H1 (cell line): ENCODE measurements around the gene PPP1CC. TPM values are rescaled to one million over a fixed set of nuclear protein-coding genes. Genes with fewer than 3 reads are reported as not detected.

Experiments used
- CTCF ChIA-PET: fragments of 300-600 bp; sonication (Branson Sonifier 250); formaldehyde crosslinking; loops from one replicate; lab custom pipeline; 2021; ENCODE audit not compliant: partially characterized antibody; lab: Charles Lee
- POLR2A ChIA-PET: fragments of 300-600 bp; sonication (Branson Sonifier 250); formaldehyde crosslinking; loops from one replicate; lab custom pipeline; 2021; ENCODE audit warnings: inconsistent platforms; ENCODE audit not compliant: partially characterized antibody; lab: Charles Lee
- DNase-seq, 2 experiments: peaks; one replicate each; pipeline versions ENCODE4 v3.0.0 to v3.0.0-alpha.2; 2010 to 2022; ENCODE audit warnings: low spot score in 2 of 2, low read depth in 1 of 2, mixed read lengths in 1 of 2
- FAIRE-seq: peaks from 2 replicates; lab custom pipeline; 2011; peaks lifted over from hg19 to GRCh38; lab: Jason Lieb, UNC
- H2AFZ ChIP-seq: 2 replicates; pipeline ENCODE4 v1.8.1; 2012; ENCODE audit warnings: low read length, inconsistent platforms
- H2AK5ac ChIP-seq: 2 replicates; pipeline ENCODE4 v1.6.1; 2013; ENCODE audit warnings: low read depth, low read length
- H2BK120ac ChIP-seq: replicated peaks from 2 replicates; pipeline ENCODE3; 2013; ENCODE audit warnings: low read depth, low read length, inconsistent platforms
- H2BK12ac ChIP-seq: 2 replicates; pipeline ENCODE4 v1.6.1; 2013; ENCODE audit warnings: low read depth, low read length
- H2BK15ac ChIP-seq: 2 replicates; pipeline ENCODE4 v1.6.1; 2013; ENCODE audit warnings: low read length
- H2BK20ac ChIP-seq: 2 replicates; pipeline ENCODE4 v1.6.1; 2013; ENCODE audit warnings: low read length
- H2BK5ac ChIP-seq: 2 replicates; pipeline ENCODE4 v1.6.1; 2013; ENCODE audit warnings: low read depth, low read length
- H3K14ac ChIP-seq: 2 replicates; pipeline ENCODE4 v1.6.1; 2013; ENCODE audit warnings: inconsistent platforms; ENCODE audit not compliant: insufficient read length
- H3K18ac ChIP-seq: 2 replicates; pipeline ENCODE4 v1.6.1; 2013; ENCODE audit warnings: low read length; ENCODE audit errors: extremely low read depth
- H3K23ac ChIP-seq: 2 replicates; pipeline ENCODE4 v1.6.1; 2013; ENCODE audit warnings: inconsistent platforms; ENCODE audit not compliant: insufficient read length
- H3K23me2 ChIP-seq: 2 replicates; pipeline ENCODE4 v1.6.1; 2013; ENCODE audit warnings: low read depth, low read length
- H3K27ac ChIP-seq: 2 replicates; pipeline ENCODE4 v1.6.1; 2011; ENCODE audit warnings: low read depth, low read length, inconsistent platforms
- H3K27me3 ChIP-seq, 4 experiments: replicated peaks in 1 of 4; 1 replicate in 1 of 4; 2 replicates in 3 of 4; pipeline versions ENCODE4 v1.6.1 to v1.8.1; 2011 to 2013; ENCODE audit warnings: low read length in 3 of 4, mild to moderate bottlenecking in 3 of 4, inconsistent platforms in 2 of 4, mixed read lengths in 2 of 4, moderate library complexity in 1 of 4; ENCODE audit not compliant: control insufficient read depth in 3 of 4, insufficient read depth in 3 of 4; ENCODE audit errors: extremely low read depth in 1 of 4
- H3K36me3 ChIP-seq, 4 experiments: 2 replicates each; pipeline versions ENCODE4 v1.6.1 to v1.8.1; 2011 to 2013; ENCODE audit warnings: mild to moderate bottlenecking in 4 of 4, low read length in 3 of 4, moderate library complexity in 2 of 4, control low read depth in 1 of 4, inconsistent platforms in 1 of 4; ENCODE audit not compliant: insufficient read depth in 4 of 4, control insufficient read depth in 2 of 4
- H3K4ac ChIP-seq: replicated peaks from 2 replicates; pipeline ENCODE3; 2013; ENCODE audit warnings: low read length, low read depth, mixed read lengths, inconsistent platforms; ENCODE audit not compliant: insufficient read length
- H3K4me1 ChIP-seq, 4 experiments: replicated peaks in 1 of 4; 1 replicate in 1 of 4; 2 replicates in 3 of 4; pipeline versions ENCODE4 v1.6.1 to v1.8.1; 2011 to 2013; ENCODE audit warnings: low read length in 3 of 4, inconsistent platforms in 2 of 4, mixed read lengths in 1 of 4; ENCODE audit not compliant: insufficient read depth in 4 of 4, control insufficient read depth in 3 of 4
- H3K4me2 ChIP-seq, 2 experiments: 2 replicates each; pipeline versions ENCODE4 v1.6.1 to v1.8.1; 2011 to 2013; ENCODE audit warnings: low read depth in 2 of 2, low read length in 2 of 2, control low read depth in 1 of 2, inconsistent platforms in 1 of 2, mild to moderate bottlenecking in 1 of 2; ENCODE audit not compliant: insufficient read depth in 1 of 2
- H3K4me3 ChIP-seq, 4 experiments: fragments of 200-600, 300-600 bp in 1 of 4; sonication (generic), shearing (Covaris generic), sonication (Bioruptor Twin) in 1 of 4; 2 replicates each; pipeline versions ENCODE4 v1.5.1 to v1.8.1; 2011 to 2016; ENCODE audit warnings: low read length in 4 of 4, low read depth in 3 of 4, control low read depth in 2 of 4, inconsistent platforms in 2 of 4, mild to moderate bottlenecking in 2 of 4, mixed read lengths in 1 of 4, moderate library complexity in 1 of 4; ENCODE audit not compliant: insufficient read depth in 2 of 4; ENCODE audit errors: extremely low read depth in 1 of 4
- H3K56ac ChIP-seq: replicated peaks from 2 replicates; pipeline ENCODE3; 2013; ENCODE audit warnings: low read depth, mild to moderate bottlenecking, mixed read lengths, low read length, inconsistent platforms; ENCODE audit not compliant: insufficient read length
- H3K79me1 ChIP-seq: 2 replicates; pipeline ENCODE4 v1.6.1; 2013; ENCODE audit warnings: low read depth, low read length, control low read depth
- H3K79me2 ChIP-seq, 2 experiments: 2 replicates each; pipeline versions ENCODE4 v1.6.1 to v1.8.1; 2012 to 2013; ENCODE audit warnings: low read length in 2 of 2, mild to moderate bottlenecking in 2 of 2, inconsistent platforms in 1 of 2; ENCODE audit not compliant: insufficient read depth in 2 of 2, control insufficient read depth in 1 of 2
- H3K9ac ChIP-seq, 4 experiments: replicated peaks in 1 of 4; 1 replicate in 1 of 4; 2 replicates in 3 of 4; pipeline versions ENCODE4 v1.6.1 to v1.8.1; 2011 to 2013; ENCODE audit warnings: low read depth in 3 of 4, low read length in 3 of 4, control low read depth in 2 of 4, mild to moderate bottlenecking in 2 of 4, moderate library complexity in 2 of 4, inconsistent platforms in 1 of 4; ENCODE audit errors: extremely low read depth in 1 of 4
- H3K9me3 ChIP-seq, 2 experiments: 2 replicates each; pipeline versions ENCODE4 v1.6.1 to v1.8.1; 2012 to 2013; ENCODE audit warnings: mild to moderate bottlenecking in 2 of 2, moderate library complexity in 2 of 2, control low read depth in 1 of 2, inconsistent platforms in 1 of 2, low read depth in 1 of 2, low read length in 1 of 2, mixed read lengths in 1 of 2; ENCODE audit not compliant: insufficient read depth in 2 of 2
- H4K20me1 ChIP-seq, 2 experiments: replicated peaks in 1 of 2; 2 replicates each; pipeline versions ENCODE3 to v1.8.1; 2011 to 2013; ENCODE audit warnings: inconsistent platforms in 2 of 2, low read length in 2 of 2, mild to moderate bottlenecking in 1 of 2; ENCODE audit not compliant: insufficient read depth in 2 of 2, control insufficient read depth in 1 of 2
- H4K5ac ChIP-seq: 2 replicates; pipeline ENCODE4 v1.6.1; 2013; ENCODE audit warnings: low read length, low read depth, mixed read lengths, inconsistent platforms; ENCODE audit not compliant: insufficient read length
- H4K8ac ChIP-seq: 2 replicates; pipeline ENCODE4 v1.8.0; 2013; ENCODE audit warnings: mild to moderate bottlenecking, moderate library complexity, low read length, inconsistent platforms; ENCODE audit not compliant: insufficient read depth; ENCODE audit errors: extremely low read depth
- H4K91ac ChIP-seq: replicated peaks from 2 replicates; pipeline ENCODE3; 2013; ENCODE audit warnings: low read length, mixed read lengths, inconsistent platforms; ENCODE audit not compliant: insufficient read length
- CHD1 ChIP-seq: IDR thresholded peaks from 2 replicates; pipeline ENCODE4 v1.6.1; 2012; ENCODE audit warnings: low read depth, low read length, improper control_type of control experiment
- CHD2 ChIP-seq: IDR thresholded peaks from 2 replicates; pipeline ENCODE4 v1.6.1; 2012; ENCODE audit warnings: low read length, improper control_type of control experiment
- EGR1 ChIP-seq: IDR thresholded peaks from 2 replicates; pipeline ENCODE4 v1.6.1; 2011; ENCODE audit warnings: low read depth, low read length, borderline replicate concordance
- EP300 ChIP-seq, 2 experiments: IDR thresholded peaks; 1 replicate in 1 of 2; 2 replicates in 1 of 2; pipeline ENCODE4 v1.6.1; 2011 to 2012; ENCODE audit warnings: low read depth in 2 of 2, low read length in 2 of 2, mild to moderate bottlenecking in 2 of 2, borderline replicate concordance in 1 of 2, inconsistent platforms in 1 of 2, moderate library complexity in 1 of 2
- JUND ChIP-seq: IDR thresholded peaks from 2 replicates; pipeline ENCODE4 v1.6.1; 2011; ENCODE audit warnings: mild to moderate bottlenecking, improper control_type of control experiment, low read length
- KDM1A ChIP-seq: fragments of 200-600, 300-600 bp; sonication (generic); IDR thresholded peaks from 2 replicates; pipeline ENCODE4 v1.7.1; 2016; ENCODE audit warnings: mild to moderate bottlenecking, low read length, borderline replicate concordance
- KDM5A ChIP-seq: fragments of 200-600 bp; IDR thresholded peaks from 2 replicates; pipeline ENCODE4 v1.7.1; 2012; ENCODE audit warnings: mild to moderate bottlenecking, low read length, inconsistent platforms, mixed read lengths
- MAFK ChIP-seq: IDR thresholded peaks from 2 replicates; pipeline ENCODE4 v1.6.1; 2012; ENCODE audit warnings: low read depth, mild to moderate bottlenecking, improper control_type of control experiment, low read length
- PHF8 ChIP-seq: fragments of 200-600 bp; sonication (generic); conservative IDR thresholded peaks from 2 replicates; pipeline ENCODE4 v1.7.1; 2012; ENCODE audit warnings: low read depth, mild to moderate bottlenecking, inconsistent platforms, low read length, moderate library complexity
- POLR2AphosphoS5 ChIP-seq: IDR thresholded peaks from 2 replicates; pipeline ENCODE4 v1.6.1; 2011; ENCODE audit warnings: low read depth, low read length
- RFX5 ChIP-seq: IDR thresholded peaks from 2 replicates; pipeline ENCODE4 v1.6.1; 2011; ENCODE audit warnings: low read depth, low read length, improper control_type of control experiment, borderline replicate concordance
- RNF2 ChIP-seq: fragments of 200-900, 300-1000 bp; sonication (generic); IDR thresholded peaks from 2 replicates; pipeline ENCODE4 v1.7.1; 2016; ENCODE audit warnings: borderline replicate concordance, low read depth, mild to moderate bottlenecking, antibody characterized with exemption, low read length; ENCODE audit not compliant: poor library complexity, severe bottlenecking; ENCODE audit errors: missing control alignments
- TAF1 ChIP-seq: IDR thresholded peaks from 2 replicates; pipeline ENCODE4 v1.6.1; 2011; ENCODE audit warnings: mild to moderate bottlenecking, low read depth, low read length
- YY1 ChIP-seq: IDR thresholded peaks from 2 replicates; pipeline ENCODE4 v1.6.1; 2011; ENCODE audit warnings: low read depth, mild to moderate bottlenecking, low read length
- WGBS, 2 experiments: shearing (Covaris generic) in 1 of 2; methylation state at CpG; one replicate each; pipeline versions ENCODE4 v1.1.6 to v1.1.7; 2013 to 2015; ENCODE audit warnings: low lambda C conversion rate in 2 of 2, mixed read lengths in 2 of 2, inconsistent platforms in 1 of 2, low coverage in 1 of 2, missing lambda C conversion rate in 1 of 2; ENCODE audit not compliant: insufficient replicate concordance in 2 of 2, insufficient coverage in 1 of 2, insufficient read length in 1 of 2; ENCODE audit errors: extremely low coverage in 1 of 2, missing lambda C conversion rate in 1 of 2; 5-methylcytosine and 5-hydroxymethylcytosine counted together
- polyA plus RNA-seq, 7 experiments: library from polyadenylated mRNA; depleted of rRNA in 3 of 7; stranded (reverse) in 5 of 7; unstranded in 2 of 7; fragments of >200 nt in 5 of 7; fragments of 200-250 nt in 2 of 7; gene quantifications; 1 replicate in 5 of 7; 2 replicates in 1 of 7; 4 replicates in 1 of 7; pipeline versions ENCODE4 v1.2.1 to v1.2.3, GENCODE V29; 2011 to 2013; ENCODE audit warnings: missing spikeins in 2 of 7, mixed read lengths in 2 of 7
- total RNA-seq: library from RNA; stranded (reverse); fragmentation: NEBNext Ultra II Directional; extraction: Animal tissue kit (Norgen Biotek cat#: 25700); gene quantifications from 2 replicates; pipeline ENCODE4 v1.2.1, GENCODE V29; 2021

Gene PPP1CC
- total and polyA plus RNA-seq, 2 of the 8 experiments (the other 6 are each of a cell fraction or from before 2014, with no cell fraction given): 193 to 350 TPM

DNA sequence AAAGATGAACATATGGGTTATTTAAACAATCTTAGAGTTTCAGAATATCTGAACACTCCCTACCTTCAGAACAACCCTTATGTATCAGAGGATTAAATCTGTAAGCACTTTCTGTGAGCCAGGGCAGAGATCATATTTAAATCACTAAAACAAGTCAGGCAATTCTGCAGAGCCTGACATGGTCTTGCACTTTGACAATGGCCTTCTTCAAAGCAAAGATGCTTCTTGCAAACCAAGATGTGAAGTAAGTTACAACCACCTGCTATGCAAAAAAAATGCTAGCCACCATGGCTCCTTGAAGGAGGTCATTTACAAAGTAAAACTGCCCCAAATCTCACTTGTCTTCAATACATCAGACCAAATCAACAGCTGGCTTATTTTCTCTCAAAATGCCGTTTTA is 3.2 kb downstream of the PPP1CC start:
- no peak for DNase-seq
- no peak overlapping the region for H2BK15ac ChIP-seq
- peaks cover 15% of the 10 kb centered on the region for H3K23me2 ChIP-seq
- H3K23ac ChIP-seq: no peak overlapping the region
- no peak overlapping the region for H3K18ac ChIP-seq
- H2BK120ac ChIP-seq: no peak overlapping the region
- H3K9ac ChIP-seq: peak overlapping the region in 1 of 4 experiments; percentile 39; a peak in 2 of 7 replicates
- peaks cover 0 to 15% (median 2%) of the 10 kb centered on the region in 4 experiments; a peak in 2 of 8 replicates for H3K36me3 ChIP-seq
- no peaks in the 10 kb centered on the region for H3K27me3 ChIP-seq
- H3K4ac ChIP-seq: no peak overlapping the region
- no peak for FAIRE-seq
- no peak overlapping the region for H3K27ac ChIP-seq
- H4K20me1 ChIP-seq: peaks cover 30 to 47% of the 10 kb centered on the region in 2 experiments
- CTCF ChIA-PET: interaction anchor here (1.2 to 1.5 kb wide), 2 partner anchors 9 to 109 kb away, joined by 3 read pairs; no protein-coding TSS in a partner anchor
- H3K56ac ChIP-seq: no peak overlapping the region
- no peak overlapping the region for H4K91ac ChIP-seq
- no peaks in the 10 kb centered on the region for H3K9me3 ChIP-seq
- POLR2A ChIA-PET: interaction anchor here (0.7 to 5.2 kb wide), 3 partner anchors 9 to 14 kb away, joined by 3 to 27 read pairs (median 3); no protein-coding TSS in a partner anchor
- H3K4me3 ChIP-seq: peak overlapping the region in 2 of 4 experiments; percentile 10 to 91; a peak in 3 of 8 replicates
- H2BK5ac ChIP-seq: no peak overlapping the region
- no peak overlapping the region for H4K8ac ChIP-seq
- H2AFZ ChIP-seq: no peak overlapping the region
- 83% methylated on average over 1 of the region's 1 CpG; no CpG with 5 or more reads in 1 of the 2 experiments for WGBS, 2 experiments
- H3K79me1 ChIP-seq: no peaks in the 10 kb centered on the region
- H4K5ac ChIP-seq: no peak overlapping the region
- no peak overlapping the region for H2BK20ac ChIP-seq
- H2BK12ac ChIP-seq: no peak overlapping the region
- peaks cover 71 to 88% of the 10 kb centered on the region in 2 experiments for H3K79me2 ChIP-seq
- TF ChIP-seq CHD2 (no peak), CHD1 (no peak), YY1 (no peak), TAF1 (no peak), RFX5 (no peak), JUND (no peak), KDM5A (no peak), MAFK (no peak), EGR1 (no peak), RNF2 (no peak), PHF8 (no peak), EP300 (IDR thresholded peaks at IDR 0.05; ENCODE audit: borderline replicate concordance in 1 of 2, low read depth in 2 of 2, low read length in 2 of 2) (no peak), KDM1A (no peak), POLR2AphosphoS5 (no peak)
- no peak overlapping the region for H3K14ac ChIP-seq
- H3K4me1 ChIP-seq: peaks cover 2 to 13% (median 8%) of the 10 kb centered on the region in 4 experiments; a peak in 5 of 7 replicates
- peak overlapping the region; percentile 80 to 93 for H3K4me2 ChIP-seq
- no peak overlapping the region for H2AK5ac ChIP-seq
